GM12874 (cell line): ENCODE data around the gene PLEKHG3.
A peak's percentile ranks its signal among the peaks of the same experiment; 100 is the strongest.

ENCODE experiments used
- CTCF ChIP-seq: IDR thresholded peaks from 2 replicates; pipeline ENCODE4 v1.5.1; 2011; ENCODE audit warnings: low read depth, mild to moderate bottlenecking, control low read depth, low read length, moderate library complexity; ENCODE audit not compliant: insufficient read depth

PLEKHG3 gene

GRCh38 chr14:64763801-64764621 is 59.8 kb downstream of the PLEKHG3 start:
- TF ChIP-seq CTCF, result 0 out of 2 replicates have a peak, but pooled peaks have one; percentile 7

GRCh38 chr14:64764641-64765520 is 60.7 kb downstream of the PLEKHG3 start:
- peak; percentile 98 for TF ChIP-seq CTCF

- TF ChIP-seq CTCF, result no peak
These were observed 61.6 kb downstream of the PLEKHG3 start for GRCh38 chr14:64765740-64766302.

- no peak for TF ChIP-seq CTCF
These were observed 62.4 kb downstream of the PLEKHG3 start for GRCh38 chr14:64766430-64767151.

- TF ChIP-seq CTCF, result no peak
These were observed 63.2 kb downstream of the PLEKHG3 start for GRCh38 chr14:64767215-64767964.

GRCh38 chr14:64768401-64769095 is 64.3 kb downstream of the PLEKHG3 start:
- no peak for TF ChIP-seq CTCF
